Astrocyte of the cerebellum (primary cell): ENCODE data around the gene WASHC1.
"Not testable (repeated sequence)": the region's sequence is repeated elsewhere in the genome, so short reads cannot be mapped to it uniquely, and the experiment has no call there.

Experiments
- DNase-seq: peaks from one replicate; pipeline ENCODE4 v3.0.0-alpha.2; 2011; ENCODE audit warnings: low read depth
- H3K4me3 ChIP-seq: 2 replicates; pipeline ENCODE4 v1.5.1; 2011; ENCODE audit warnings: mild to moderate bottlenecking, low read depth, low read length, moderate library complexity
- in situ Hi-C: cut with HindIII; loops from 2 replicates; pipeline ENCODE4 v1.10.0; 2017; ENCODE audit warnings: low sequenced_read_pairs

Gene WASHC1, protein sequence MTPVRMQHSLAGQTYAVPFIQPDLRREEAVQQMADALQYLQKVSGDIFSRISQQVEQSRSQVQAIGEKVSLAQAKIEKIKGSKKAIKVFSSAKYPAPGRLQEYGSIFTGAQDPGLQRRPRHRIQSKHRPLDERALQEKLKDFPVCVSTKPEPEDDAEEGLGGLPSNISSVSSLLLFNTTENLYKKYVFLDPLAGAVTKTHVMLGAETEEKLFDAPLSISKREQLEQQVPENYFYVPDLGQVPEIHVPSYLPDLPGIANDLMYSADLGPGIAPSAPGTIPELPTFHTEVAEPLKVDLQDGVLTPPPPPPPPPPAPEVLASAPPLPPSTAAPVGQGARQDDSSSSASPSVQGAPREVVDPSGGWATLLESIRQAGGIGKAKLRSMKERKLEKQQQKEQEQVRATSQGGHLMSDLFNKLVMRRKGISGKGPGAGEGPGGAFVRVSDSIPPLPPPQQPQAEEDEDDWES

DNA sequence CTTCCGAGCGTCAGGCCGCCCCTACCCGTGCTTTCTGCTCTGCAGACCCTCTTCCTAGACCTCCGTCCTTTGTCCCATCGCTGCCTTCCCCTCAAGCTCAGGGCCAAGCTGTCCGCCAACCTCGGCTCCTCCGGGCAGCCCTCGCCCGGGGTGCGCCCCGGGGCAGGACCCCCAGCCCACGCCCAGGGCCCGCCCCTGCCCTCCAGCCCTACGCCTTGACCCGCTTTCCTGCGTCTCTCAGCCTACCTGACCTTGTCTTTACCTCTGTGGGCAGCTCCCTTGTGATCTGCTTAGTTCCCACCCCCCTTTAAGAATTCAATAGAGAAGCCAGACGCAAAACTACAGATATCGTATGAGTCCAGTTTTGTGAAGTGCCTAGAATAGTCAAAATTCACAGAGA is at the start of gene WASHC1:
WASHC1 (minus strand) TSS at position 101 of the 400 bp plus-strand sequence. CDS start 4,457 bp downstream, outside the sequence.
- in situ Hi-C loops, DNase-seq: not testable (repeated sequence)
- H3K4me3 ChIP-seq, result peak within 1 kb of the TSS; percentile 43

DNA sequence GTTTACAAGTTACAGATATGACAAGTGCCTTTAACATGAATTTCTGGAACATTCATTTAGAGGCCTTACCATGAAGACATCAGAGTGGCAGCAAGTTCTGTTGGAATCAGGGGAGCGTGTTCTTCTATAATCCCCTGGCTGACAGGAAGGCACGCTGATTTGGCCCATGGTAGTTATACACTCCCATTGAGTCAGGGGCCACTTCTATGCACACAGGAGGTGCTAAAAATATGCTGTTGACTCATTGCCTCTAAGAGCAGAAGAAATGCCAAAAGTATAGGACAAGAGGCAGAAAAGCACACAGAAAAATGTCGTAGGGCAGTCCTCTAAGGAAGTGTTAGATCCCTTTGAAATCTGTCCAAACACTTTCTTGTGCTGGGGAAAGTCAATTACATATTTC is 49.1 kb upstream of the WASHC1 start:
- H3K4me3 ChIP-seq, in situ Hi-C loops, DNase-seq: not testable (repeated sequence)

DNA sequence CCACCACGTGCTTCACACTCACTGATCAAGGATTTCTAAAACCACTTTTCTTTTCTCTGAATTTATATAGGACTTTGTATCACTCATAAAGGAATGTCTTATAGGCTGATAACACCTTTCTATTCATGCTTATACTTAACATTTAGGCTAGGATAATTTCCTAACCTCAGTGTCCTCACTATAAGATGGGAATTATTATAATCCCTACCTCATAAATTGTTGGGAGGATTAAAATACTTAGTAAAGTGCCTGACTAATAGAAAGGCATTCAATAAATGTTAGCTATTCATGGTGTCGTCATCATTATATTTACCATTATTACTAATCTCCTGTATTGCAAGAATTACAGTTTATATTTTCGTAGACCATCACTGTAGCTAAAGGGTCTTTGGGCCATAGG is 47.1 kb upstream of the WASHC1 start:
- in situ Hi-C loops, DNase-seq, H3K4me3 ChIP-seq: not testable (repeated sequence)

- peak overlapping the region; percentile 33 for H3K4me3 ChIP-seq
- DNase-seq, in situ Hi-C loops: not testable (repeated sequence)
Observed at GRCh38 chr9:73900-74525, 44.8 kb upstream of the WASHC1 start.

DNA sequence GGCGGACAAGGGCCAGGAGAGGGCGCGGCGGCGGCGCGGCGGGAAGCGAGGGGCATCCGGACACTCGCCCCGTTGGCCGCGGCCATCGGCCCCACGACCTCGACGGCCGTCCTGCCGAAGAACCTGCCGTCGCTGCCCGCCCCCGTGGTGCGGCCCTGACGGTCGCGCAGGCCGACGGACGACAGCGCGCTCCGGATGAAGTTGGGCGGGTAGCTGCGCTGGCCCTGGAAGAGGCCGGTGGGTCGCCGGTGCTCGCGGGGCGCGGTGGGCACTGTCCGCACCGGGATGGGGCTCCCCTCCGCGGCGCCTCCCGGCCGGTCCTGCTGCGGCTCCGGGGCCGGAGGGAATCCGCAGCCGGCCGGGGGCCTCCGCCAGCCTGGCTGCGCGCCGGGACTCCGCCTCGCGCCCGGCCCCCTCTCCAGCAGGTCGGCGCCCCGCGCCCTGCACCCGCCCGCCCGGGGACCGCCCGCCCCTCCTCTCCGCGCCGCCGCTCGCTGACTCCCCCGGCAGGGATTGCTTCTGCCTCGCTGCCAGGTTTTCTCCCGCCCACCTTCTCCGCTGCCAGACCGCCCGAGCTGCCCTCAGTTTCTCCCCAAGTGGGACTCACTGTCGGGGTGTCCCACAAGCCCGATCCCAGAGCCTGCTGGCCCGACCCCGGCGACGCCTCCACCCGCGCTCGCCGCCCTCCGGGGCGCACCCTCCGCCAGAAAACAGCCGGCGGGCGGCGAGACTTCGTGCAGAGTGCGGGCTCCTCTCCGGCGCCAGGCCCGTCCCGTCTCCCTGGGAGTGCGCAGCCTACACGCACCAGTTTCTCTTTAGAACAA is 44.0 kb upstream of the WASHC1 start:
- DNase-seq, in situ Hi-C loops: not testable (repeated sequence)
- H3K4me3 ChIP-seq, result peak overlapping the region; percentile 33

- H3K4me3 ChIP-seq, in situ Hi-C loops, DNase-seq: not testable (repeated sequence)
Observed at GRCh38 chr9:63031-63629, 33.9 kb upstream of the WASHC1 start.

GRCh38 chr9:52678-53077 is 23.4 kb upstream of the WASHC1 start:
- DNase-seq, in situ Hi-C loops, H3K4me3 ChIP-seq: not testable (repeated sequence)

- H3K4me3 ChIP-seq, DNase-seq, in situ Hi-C loops: not testable (repeated sequence)
Observed at GRCh38 chr9:48190-48842, 19.1 kb upstream of the WASHC1 start.

GRCh38 chr9:46639-47271 is 17.5 kb upstream of the WASHC1 start:
- H3K4me3 ChIP-seq, in situ Hi-C loops, DNase-seq: not testable (repeated sequence)

DNA sequence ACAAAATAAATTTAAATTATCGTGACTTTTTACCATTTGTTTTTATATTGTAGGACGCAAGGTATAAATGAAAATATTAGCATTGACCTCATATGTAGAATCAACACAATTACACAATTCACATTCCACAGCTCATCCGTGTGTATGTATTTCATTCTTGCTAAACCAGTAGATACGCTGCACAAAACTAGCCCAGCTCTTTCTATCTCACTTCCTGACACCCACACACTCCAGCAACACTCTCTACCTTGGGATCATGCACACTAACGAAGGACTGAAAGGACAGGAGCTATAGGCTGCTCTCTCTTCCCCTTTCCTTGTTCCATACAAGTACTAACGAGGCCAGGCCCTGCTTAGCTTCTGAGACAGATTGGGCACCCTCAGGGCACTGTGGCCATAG is 16.9 kb upstream of the WASHC1 start:
- DNase-seq, H3K4me3 ChIP-seq, in situ Hi-C loops: not testable (repeated sequence)

DNA sequence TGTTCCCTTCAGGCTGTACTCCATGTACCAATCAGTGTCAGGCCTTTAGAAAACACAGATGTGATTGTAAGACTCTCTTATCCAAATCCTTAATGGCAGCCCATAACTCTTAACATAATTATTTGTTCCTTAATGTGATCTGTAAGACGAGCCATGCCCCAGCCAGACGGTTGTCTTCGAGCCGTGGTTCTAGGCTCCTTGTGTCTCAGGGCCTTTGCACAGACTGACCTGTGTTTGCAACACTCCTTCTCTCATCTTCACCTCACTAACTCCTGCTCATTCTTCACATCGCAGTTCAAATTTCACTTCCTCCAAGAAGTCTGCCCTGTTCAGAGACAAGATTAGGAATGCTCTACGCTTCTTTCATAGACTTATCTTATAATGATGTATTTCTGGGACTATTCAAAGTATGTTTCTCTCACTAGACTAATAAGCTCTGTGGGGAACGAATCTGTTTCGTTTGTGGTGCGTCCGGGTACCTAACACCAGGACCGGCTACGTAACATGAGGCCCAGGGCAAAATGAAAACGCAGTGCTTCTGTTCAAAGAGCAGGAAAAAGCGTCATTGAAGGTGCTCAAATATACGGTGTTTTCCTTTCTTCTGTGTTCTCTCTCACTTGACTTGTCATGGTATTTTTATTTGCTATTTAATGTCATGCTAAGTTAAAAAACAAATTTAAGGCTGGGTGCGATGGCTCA is 16.1 kb upstream of the WASHC1 start:
- in situ Hi-C loops, DNase-seq, H3K4me3 ChIP-seq: not testable (repeated sequence)

GRCh38 chr9:44416-44815 is 15.2 kb upstream of the WASHC1 start:
- in situ Hi-C loops, DNase-seq, H3K4me3 ChIP-seq: not testable (repeated sequence)

GRCh38 chr9:43636-44035 is 14.4 kb upstream of the WASHC1 start:
- H3K4me3 ChIP-seq, in situ Hi-C loops, DNase-seq: not testable (repeated sequence)

- in situ Hi-C loops, DNase-seq, H3K4me3 ChIP-seq: not testable (repeated sequence)
Observed at GRCh38 chr9:43116-43515, 13.9 kb upstream of the WASHC1 start.

GRCh38 chr9:41819-42218 is 12.6 kb upstream of the WASHC1 start:
- in situ Hi-C loops, DNase-seq, H3K4me3 ChIP-seq: not testable (repeated sequence)

GRCh38 chr9:41261-41676 is 12.0 kb upstream of the WASHC1 start:
- DNase-seq, in situ Hi-C loops, H3K4me3 ChIP-seq: not testable (repeated sequence)
